Measurements from ENCODE around the gene NUDT5.
"Not testable (repeated sequence)": the region's sequence is repeated elsewhere in the genome, so short reads cannot be mapped to it uniquely, and the experiment has no call there.

NUDT5 gene

DNA sequence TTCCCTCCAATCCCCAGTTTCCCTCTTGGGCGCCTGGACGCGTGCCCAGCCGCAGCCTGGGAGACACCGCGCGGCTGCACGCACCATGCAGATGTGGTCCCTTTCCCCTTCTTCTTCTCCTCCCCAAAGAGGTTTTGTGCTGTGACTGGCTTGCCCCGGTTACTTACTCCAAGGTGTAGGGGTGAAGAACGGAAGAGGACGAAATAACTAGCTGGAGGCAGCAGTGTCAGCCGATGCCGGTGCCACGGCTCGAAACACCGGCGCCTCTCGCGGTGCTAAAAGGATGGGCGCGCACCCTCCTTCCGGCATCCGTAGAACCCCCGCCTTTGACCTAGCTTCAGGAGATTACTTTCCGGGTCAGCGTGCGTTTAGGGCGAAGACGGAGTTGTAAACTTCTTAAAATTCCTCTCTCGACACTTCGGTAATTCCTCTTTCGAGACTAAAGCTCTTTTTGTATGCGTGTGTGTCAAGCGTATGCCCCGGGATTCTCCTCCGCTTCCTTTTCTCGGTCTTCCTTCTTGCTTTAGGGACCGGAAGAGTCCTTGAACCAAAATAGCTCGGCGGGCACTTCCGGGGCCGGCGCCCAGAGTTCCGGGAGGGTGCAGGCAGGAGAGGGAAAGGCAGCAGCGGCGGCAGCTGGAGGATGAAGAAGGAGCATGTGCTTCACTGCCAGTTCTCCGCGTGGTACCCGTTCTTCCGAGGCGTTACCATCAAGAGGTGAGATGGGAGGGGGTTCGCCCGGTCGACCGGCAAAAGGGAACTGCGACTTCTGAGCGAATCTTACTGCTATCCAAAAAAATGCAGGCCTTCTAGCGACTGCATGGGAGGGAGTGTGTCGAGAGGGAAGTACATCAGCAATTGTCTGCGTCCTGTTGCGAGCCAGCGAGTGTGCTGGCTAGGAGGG, at the start of gene NUDT5, which contains the start of gene CDC123:
NUDT5 (minus strand) TSS at position 289 of the 904 bp plus-strand sequence. CDS start 9,600 bp downstream, outside the sequence.
CDC123 (plus strand) TSS at position 586 of the 904 bp plus-strand sequence; CDS start at position 644, 58 bp downstream.
- H3K4me3 ChIP-seq (ENCODE audit: low read depth, low read length): peak within 1 kb of the TSS; percentile 88

DNA sequence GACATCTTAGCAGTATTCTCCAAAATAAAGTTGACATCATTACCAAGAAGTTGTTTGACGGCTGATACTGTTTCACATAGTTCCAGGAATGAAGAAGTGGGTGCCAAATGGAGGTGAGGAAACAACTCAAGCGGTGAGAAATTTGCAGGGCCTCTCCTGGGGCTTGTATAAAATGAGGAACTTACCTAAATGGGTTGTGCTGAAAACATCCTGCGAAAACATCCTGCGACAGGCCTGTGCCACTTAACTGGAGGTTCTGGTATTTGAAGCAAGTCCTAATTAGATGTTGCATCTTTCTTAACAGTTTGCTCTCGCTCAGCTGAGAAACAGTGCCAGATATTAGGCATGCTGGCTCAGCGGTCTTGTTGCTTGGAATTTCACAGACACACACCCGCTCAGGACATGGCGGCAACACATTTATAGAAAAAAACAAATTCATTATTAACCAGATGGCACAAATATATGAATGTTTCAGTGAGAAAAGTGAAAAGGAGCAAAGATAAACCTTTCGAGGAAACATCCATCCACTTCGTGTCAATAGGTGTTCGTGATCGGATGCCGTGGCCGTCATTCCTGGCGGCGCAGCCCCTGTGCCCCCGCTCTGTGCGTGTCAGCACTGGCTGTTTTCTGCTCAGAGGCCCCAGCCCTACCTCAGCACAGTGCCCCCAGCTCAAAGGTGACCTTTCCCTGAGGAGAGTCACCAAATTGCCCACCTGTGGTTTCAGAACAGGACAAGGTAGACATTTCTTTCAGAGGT, 48.4 kb upstream of the NUDT5 start:
- no peaks in the 10 kb centered on the region for H3K9me3 ChIP-seq (ENCODE audit: control insufficient read depth, insufficient read depth, low read depth, low read length)
- H3K4me3 ChIP-seq (ENCODE audit: low read depth, low read length): no peak overlapping the region
- no peak overlapping the region for H3K27ac ChIP-seq (ENCODE audit: low read depth, low read length)
- H3K36me3 ChIP-seq (ENCODE audit: control insufficient read depth, insufficient read depth, low read length): peaks cover 69% of the 10 kb centered on the region
- H3K9ac ChIP-seq (ENCODE audit: low read length): no peak overlapping the region
- H3K4me1 ChIP-seq (ENCODE audit: control insufficient read depth, insufficient read depth, low read length): no peaks in the 10 kb centered on the region
- no peaks in the 10 kb centered on the region for H3K27me3 ChIP-seq (ENCODE audit: control insufficient read depth, insufficient read depth, low read length)

More for the DNA sequence above, at the start of gene NUDT5, which contains the start of gene CDC123:
- H3K27ac ChIP-seq (ENCODE audit: low read depth, low read length): peak within 1 kb of the TSS; percentile 89
- peaks cover 28% of the 10 kb centered on the region for H3K36me3 ChIP-seq (ENCODE audit: control insufficient read depth, insufficient read depth, low read length)
- no peaks in the 10 kb centered on the region for H3K27me3 ChIP-seq (ENCODE audit: control insufficient read depth, insufficient read depth, low read length)
- H3K4me1 ChIP-seq (ENCODE audit: control insufficient read depth, insufficient read depth, low read length): no peaks in the 10 kb centered on the region
- peak within 1 kb of the TSS; percentile 94 for H3K9ac ChIP-seq (ENCODE audit: low read length)
- no peaks in the 10 kb centered on the region for H3K9me3 ChIP-seq (ENCODE audit: control insufficient read depth, insufficient read depth, low read depth, low read length)

DNA sequence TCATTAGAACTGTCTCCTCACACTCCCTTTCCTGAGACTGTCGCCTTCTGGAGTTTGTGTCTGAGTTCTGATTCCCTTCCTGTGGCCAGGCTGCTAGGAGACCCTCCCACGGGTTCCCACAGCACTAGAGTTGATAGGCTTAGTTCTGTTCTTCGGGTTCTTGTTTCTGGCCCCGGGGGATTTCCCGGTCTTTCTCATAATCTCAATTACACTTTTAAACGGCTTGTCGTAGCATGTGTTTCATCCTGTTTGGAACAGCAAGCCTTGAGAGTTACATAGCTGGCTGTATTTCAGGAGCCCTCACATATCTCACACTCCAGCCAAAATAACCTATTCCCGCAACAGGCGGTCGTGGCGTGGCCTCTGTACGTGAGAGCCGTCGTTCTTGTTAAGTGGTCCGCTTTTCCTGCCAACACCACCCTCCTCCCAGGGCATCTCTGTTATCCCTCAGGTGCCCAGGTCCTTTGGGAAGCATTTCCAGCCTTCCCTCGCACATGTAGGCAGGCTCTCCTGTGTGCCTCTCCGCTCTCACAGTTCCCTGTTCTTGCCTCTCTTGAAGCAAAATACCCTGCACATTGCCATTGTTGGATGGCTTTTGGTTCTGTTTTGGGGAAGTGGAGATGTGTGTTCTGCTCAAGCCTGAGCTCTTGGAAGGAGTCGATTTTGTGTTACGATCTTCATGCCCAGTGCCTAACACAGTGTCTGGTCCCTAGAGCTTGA, 46.3 kb upstream of the NUDT5 start:
- Histone ChIP-seq H3K9ac (ENCODE audit: low read length) (no peak overlapping the region), H3K27me3 (ENCODE audit: control insufficient read depth, insufficient read depth, low read length) (no peaks in the 10 kb centered on the region), H3K4me1 (ENCODE audit: control insufficient read depth, insufficient read depth, low read length) (no peaks in the 10 kb centered on the region), H3K36me3 (ENCODE audit: control insufficient read depth, insufficient read depth, low read length) (peaks cover 79% of the 10 kb centered on the region), H3K27ac (ENCODE audit: low read depth, low read length) (no peak overlapping the region), H3K9me3 (ENCODE audit: control insufficient read depth, insufficient read depth, low read depth, low read length) (no peaks in the 10 kb centered on the region), H3K4me3 (ENCODE audit: low read depth, low read length) (no peak overlapping the region)

DNA sequence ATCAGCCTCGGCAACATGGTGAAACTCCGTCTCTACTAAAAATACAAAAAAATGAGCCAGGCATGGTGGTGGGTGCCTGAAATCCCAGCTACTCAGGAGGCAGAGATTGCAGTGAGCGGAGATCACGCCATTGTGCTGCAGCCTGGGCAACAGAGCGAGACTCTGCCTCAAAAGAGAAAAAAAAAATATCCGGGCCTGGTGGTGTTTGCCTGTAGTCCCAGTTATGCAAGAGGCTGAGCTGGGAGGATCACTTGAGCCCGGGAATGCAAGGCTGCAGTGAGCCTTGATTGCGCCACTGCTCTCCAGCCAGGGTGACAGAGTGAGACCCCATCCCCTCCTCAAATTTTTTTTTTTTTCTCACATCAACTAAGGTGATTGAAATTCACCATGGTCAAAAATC, 43.1 kb upstream of the NUDT5 start:
- no peaks in the 10 kb centered on the region for H3K4me1 ChIP-seq (ENCODE audit: control insufficient read depth, insufficient read depth, low read length)
- H3K9me3 ChIP-seq (ENCODE audit: control insufficient read depth, insufficient read depth, low read depth, low read length): no peaks in the 10 kb centered on the region
- no peaks in the 10 kb centered on the region for H3K27me3 ChIP-seq (ENCODE audit: control insufficient read depth, insufficient read depth, low read length)
- peaks cover 77% of the 10 kb centered on the region for H3K36me3 ChIP-seq (ENCODE audit: control insufficient read depth, insufficient read depth, low read length)
- H3K4me3 ChIP-seq (ENCODE audit: low read depth, low read length): no peak overlapping the region
- H3K9ac ChIP-seq (ENCODE audit: low read length): no peak overlapping the region
- no peak overlapping the region for H3K27ac ChIP-seq (ENCODE audit: low read depth, low read length)

DNA sequence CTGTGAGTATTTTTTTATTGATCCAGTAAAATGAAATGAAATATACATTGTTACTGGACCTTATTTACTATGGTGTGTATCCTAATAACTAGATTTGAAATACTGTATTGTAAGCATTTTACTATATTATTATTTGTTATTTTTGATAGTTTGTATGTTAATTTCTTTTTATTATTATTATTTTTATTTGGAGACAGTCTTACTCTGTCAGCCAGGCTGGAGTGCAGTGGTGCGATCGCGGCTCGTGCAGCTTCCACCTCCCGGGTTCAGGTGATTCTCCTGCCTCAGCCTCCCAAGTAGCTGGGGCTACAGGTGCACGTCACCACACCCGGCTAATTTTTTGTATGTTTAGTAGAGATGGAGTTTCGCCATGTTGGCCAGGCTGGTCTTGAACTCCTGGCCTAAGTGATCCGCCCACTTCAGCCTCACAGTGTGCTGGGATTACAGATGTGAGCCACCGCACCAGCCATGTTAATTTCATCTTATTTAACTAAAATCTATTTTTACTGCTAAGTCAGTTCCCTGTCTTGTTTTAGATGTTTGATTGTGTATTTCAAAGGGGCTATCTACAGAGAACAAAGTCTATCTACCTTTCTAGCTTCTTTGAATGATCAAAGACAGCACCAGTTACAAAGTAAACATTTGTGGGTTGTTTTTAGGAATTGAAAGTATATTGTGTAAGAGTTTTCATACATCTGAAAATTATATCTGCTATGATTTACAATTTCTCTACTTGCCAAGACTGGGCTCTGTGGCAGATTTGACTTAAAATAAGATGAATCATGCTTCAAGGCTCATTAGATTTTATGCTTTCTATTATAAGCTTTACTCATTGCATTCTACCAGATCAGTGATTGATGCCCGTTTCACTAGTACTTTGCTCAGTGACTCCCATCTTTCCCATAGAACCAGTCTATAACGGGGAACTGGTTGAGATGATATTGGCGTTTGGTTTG, 41.9 kb upstream of the NUDT5 start:
- Histone ChIP-seq H3K9me3 (ENCODE audit: control insufficient read depth, insufficient read depth, low read depth, low read length) (no peaks in the 10 kb centered on the region), H3K27me3 (ENCODE audit: control insufficient read depth, insufficient read depth, low read length) (no peaks in the 10 kb centered on the region), H3K27ac (ENCODE audit: low read depth, low read length) (no peak overlapping the region), H3K4me3 (ENCODE audit: low read depth, low read length) (no peak overlapping the region), H3K36me3 (ENCODE audit: control insufficient read depth, insufficient read depth, low read length) (peaks cover 78% of the 10 kb centered on the region), H3K4me1 (ENCODE audit: control insufficient read depth, insufficient read depth, low read length) (no peaks in the 10 kb centered on the region), H3K9ac (ENCODE audit: low read length) (no peak overlapping the region)

DNA sequence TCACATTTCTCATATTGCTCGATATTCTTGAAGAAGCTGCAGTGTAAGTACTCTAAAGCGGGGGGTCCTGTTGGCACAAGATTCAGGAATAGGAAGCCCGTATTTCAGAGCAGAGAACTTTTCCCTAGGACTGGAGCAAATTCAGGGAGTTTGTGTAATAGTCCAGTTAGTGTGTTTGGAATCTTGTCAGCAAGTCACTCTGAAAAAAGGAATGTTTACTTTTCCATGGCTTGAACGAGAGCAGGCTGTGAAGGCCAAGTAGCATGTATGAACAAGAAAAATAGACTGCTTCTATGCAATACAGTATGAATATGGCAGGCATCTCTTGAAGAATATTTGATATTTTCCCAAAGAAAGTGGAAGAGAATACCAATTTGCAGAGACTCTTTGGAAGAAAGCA, 40.1 kb upstream of the NUDT5 start:
- Histone ChIP-seq H3K9ac (ENCODE audit: low read length) (no peak overlapping the region), H3K4me1 (ENCODE audit: control insufficient read depth, insufficient read depth, low read length) (no peaks in the 10 kb centered on the region), H3K36me3 (ENCODE audit: control insufficient read depth, insufficient read depth, low read length) (peaks cover 85% of the 10 kb centered on the region), H3K27ac (ENCODE audit: low read depth, low read length) (no peak overlapping the region; the same call in 1 of the 2 replicates), H3K27me3 (ENCODE audit: control insufficient read depth, insufficient read depth, low read length) (no peaks in the 10 kb centered on the region), H3K4me3 (ENCODE audit: low read depth, low read length) (no peak overlapping the region), H3K9me3 (ENCODE audit: control insufficient read depth, insufficient read depth, low read depth, low read length) (no peaks in the 10 kb centered on the region)

DNA sequence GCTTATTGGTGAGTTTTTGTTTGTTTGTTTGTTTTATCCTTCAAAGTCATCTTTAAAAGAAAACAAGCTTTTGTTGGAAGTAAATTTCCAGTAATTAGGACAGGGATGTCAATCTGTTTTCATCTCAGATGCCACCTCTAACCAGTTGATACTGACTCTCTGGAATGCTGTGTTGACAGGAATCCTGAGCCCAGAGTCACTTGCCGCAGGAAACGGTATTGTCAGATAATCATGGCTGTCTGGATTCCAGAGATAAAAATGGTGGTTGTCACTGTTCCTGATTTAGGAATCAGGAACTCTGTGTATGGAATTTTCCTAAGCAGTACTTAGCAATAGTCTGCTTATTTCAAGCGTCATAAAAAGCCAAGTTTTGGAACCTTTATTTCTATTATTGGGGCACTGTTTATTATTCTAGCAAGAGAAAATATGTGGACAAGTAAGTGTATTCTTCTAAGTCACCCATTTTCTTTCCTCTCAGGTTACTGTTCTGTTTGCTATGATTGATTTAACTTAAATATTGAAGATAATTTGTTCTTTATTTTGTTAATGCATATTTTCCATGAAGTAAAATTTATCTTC, 39.5 kb upstream of the NUDT5 start:
- Histone ChIP-seq H3K4me3 (ENCODE audit: low read depth, low read length) (no peak overlapping the region), H3K9ac (ENCODE audit: low read length) (no peak overlapping the region), H3K4me1 (ENCODE audit: control insufficient read depth, insufficient read depth, low read length) (no peaks in the 10 kb centered on the region), H3K27ac (ENCODE audit: low read depth, low read length) (no peak overlapping the region; the same call in 1 of the 2 replicates), H3K27me3 (ENCODE audit: control insufficient read depth, insufficient read depth, low read length) (no peaks in the 10 kb centered on the region), H3K36me3 (ENCODE audit: control insufficient read depth, insufficient read depth, low read length) (peaks cover 86% of the 10 kb centered on the region), H3K9me3 (ENCODE audit: control insufficient read depth, insufficient read depth, low read depth, low read length) (no peaks in the 10 kb centered on the region)

DNA sequence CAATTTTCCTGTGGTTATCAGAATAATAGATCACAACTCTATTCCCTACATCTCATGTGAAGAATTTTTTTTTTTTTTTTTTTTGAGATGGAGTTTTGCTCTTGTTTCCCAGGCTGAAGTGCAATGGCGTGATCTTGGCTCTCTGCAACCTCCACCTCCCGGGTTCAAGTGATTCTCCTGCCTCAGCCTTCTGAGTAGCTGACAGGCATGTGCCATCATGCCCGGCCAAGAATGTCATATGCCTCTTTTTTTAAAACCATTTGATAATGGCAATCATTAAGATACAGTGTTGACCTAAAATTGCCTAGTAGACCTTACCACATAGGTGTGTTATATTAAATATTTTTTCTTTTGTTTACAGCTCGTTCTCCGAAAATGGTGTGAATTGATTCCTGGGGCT, 39.0 kb upstream of the NUDT5 start:
- not testable (repeated sequence) for H3K9me3 ChIP-seq (ENCODE audit: control insufficient read depth, insufficient read depth, low read depth, low read length); H3K4me1 ChIP-seq (ENCODE audit: control insufficient read depth, insufficient read depth, low read length); H3K4me3 ChIP-seq (ENCODE audit: low read depth, low read length); H3K27ac ChIP-seq (ENCODE audit: low read depth, low read length); H3K9ac ChIP-seq (ENCODE audit: low read length); H3K27me3 ChIP-seq (ENCODE audit: control insufficient read depth, insufficient read depth, low read length)
- peaks cover 87% of the 10 kb centered on the region for H3K36me3 ChIP-seq (ENCODE audit: control insufficient read depth, insufficient read depth, low read length)

DNA sequence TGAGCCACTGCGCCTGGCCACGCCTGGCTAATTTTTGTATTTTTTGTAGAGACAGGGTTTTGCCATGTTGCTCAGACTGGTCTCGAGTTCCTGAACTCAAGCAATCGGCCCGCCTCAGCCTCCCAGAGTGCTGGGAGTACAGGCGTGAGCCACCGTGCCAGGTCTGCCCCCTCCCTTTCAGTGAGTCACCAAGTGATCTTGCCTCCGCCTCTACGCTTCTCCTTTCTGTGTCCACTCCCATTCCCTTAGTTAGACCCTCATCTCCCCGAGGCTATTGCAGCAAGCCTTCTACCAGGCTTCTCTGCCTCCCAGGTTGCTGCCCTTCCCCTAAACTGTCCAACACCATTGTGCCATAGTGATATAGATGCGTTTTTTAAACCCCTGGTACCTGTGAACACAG, 33.2 kb upstream of the NUDT5 start:
- Histone ChIP-seq H3K36me3 (ENCODE audit: control insufficient read depth, insufficient read depth, low read length) (peaks cover 73% of the 10 kb centered on the region), H3K4me1 (ENCODE audit: control insufficient read depth, insufficient read depth, low read length) (no peaks in the 10 kb centered on the region), H3K9me3 (ENCODE audit: control insufficient read depth, insufficient read depth, low read depth, low read length) (peaks cover 7% of the 10 kb centered on the region), H3K4me3 (ENCODE audit: low read depth, low read length) (no peak overlapping the region), H3K27me3 (ENCODE audit: control insufficient read depth, insufficient read depth, low read length) (no peaks in the 10 kb centered on the region), H3K27ac (ENCODE audit: low read depth, low read length) (no peak overlapping the region), H3K9ac (ENCODE audit: low read length) (no peak overlapping the region)

DNA sequence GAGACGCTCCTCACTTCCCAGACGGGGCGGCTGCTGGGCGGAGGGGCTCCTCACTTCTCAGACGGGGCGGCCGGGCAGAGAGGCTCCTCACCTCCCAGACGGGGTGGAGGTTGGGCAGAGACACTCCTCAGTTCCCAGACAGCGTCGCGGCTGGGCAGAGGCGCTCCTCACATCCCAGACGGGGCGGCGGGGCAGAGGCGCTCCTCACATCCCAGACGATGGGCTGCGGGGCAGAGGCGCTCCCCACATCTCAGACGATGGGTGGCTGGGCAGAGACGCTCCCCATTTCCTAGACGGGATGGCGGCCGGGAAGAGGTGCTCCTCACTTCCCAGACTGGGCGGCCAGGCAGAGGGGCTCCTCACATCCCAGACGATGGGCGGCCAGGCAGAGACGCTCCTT, 30.7 kb upstream of the NUDT5 start:
- not testable (repeated sequence) for H3K27me3 ChIP-seq (ENCODE audit: control insufficient read depth, insufficient read depth, low read length); H3K27ac ChIP-seq (ENCODE audit: low read depth, low read length); H3K9me3 ChIP-seq (ENCODE audit: control insufficient read depth, insufficient read depth, low read depth, low read length); H3K4me3 ChIP-seq (ENCODE audit: low read depth, low read length); H3K4me1 ChIP-seq (ENCODE audit: control insufficient read depth, insufficient read depth, low read length); H3K9ac ChIP-seq (ENCODE audit: low read length)
- H3K36me3 ChIP-seq (ENCODE audit: control insufficient read depth, insufficient read depth, low read length): peaks cover 73% of the 10 kb centered on the region

All from HUES6 (cell line).